ENCODE results near the gene C1orf210. TPM values are rescaled to one million over a fixed set of nuclear protein-coding genes. Genes with fewer than 3 reads are reported as not detected.

The C1orf210 gene
- total RNA-seq, 1 donor from 2014 or later: 12.0 TPM

DNA sequence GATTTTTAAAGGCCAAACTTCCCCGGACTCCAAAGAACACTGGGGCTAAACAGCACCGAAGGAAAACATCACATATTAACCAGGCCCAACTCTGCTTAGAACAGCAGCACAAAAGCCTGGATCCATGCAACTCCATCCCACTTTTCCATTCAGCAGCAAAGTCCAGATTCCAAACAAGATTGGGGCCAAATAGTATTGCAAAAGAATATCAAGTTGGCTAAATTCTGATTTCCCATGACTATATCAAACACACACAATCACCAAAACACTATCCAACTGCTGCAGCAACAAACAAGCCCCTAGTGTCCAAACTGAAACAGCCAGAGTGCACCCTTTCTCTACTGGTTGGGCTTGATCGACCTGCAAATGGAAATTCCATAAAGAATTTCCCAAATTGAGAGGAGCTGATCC, 35.0 kb downstream of the C1orf210 start:
- DNase-seq (ENCODE audit: low spot score): peak; percentile 25

- peak; percentile 5 for DNase-seq (ENCODE audit: low spot score)
Observed at GRCh38 chr1:43247256-43247921, 38.0 kb downstream of the C1orf210 start.

DNA sequence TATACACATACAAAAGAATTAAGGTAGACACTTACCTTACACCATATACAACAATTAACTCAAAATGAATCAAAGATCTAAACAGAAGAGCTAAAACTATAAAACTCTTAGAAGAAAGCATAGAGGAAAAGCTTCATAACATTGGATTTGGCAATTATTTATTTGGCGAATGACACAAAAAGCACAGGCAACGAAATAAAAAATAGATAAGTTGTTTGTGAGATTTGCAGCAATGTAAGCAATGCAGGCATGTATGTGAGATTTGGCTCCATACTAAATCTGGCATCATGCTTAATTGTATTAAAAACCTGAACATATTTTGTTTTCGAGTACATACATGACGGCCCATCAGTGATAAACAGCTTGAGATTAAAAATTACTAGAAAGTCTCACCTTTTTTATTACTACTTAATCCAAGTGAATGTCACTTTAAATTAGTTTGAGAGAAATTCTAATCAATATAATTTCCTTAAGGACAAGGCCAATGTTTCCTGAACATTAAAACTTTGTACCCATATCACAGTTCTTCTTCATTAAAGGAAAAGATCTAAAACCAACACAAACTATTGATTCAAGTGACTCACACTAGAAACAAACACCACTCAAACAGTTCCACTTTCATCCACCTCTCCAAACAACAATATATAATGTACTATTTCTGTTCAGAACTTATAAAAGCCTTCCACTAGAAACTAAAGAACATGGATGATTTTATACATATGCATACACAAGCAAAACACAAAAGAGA, 38.7 kb downstream of the C1orf210 start:
- DNase-seq (ENCODE audit: low spot score): no peak

- DNase-seq (ENCODE audit: low spot score): peak; percentile 29
Observed at GRCh38 chr1:43243299-43243698, 42.1 kb downstream of the C1orf210 start.

GRCh38 chr1:43241413-43241836, 44.0 kb downstream of the C1orf210 start:
- peak; percentile 27 for DNase-seq (ENCODE audit: low spot score)

DNA sequence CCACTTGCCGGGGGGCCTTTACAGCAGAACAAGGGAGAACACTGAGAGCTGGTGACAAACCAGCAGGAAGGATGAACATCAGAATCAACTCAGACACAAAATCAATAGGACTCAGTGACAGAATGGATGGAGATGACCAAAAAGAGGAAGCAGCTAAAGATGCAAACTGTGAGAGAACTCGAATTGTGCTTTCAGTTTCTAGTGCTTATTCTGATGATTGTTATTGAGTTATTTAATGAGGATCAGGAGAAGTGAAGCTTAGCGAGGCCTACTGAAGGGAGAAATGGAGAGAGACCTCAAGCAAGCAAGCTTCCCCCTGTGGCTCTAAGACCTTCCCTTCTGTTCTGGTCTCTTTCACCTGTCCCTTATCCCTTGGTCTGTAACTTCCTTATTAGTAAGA, 45.9 kb downstream of the C1orf210 start:
- no peak for DNase-seq (ENCODE audit: low spot score)

- peak; percentile 31 for DNase-seq (ENCODE audit: low spot score)
Observed at GRCh38 chr1:43238991-43239469, 46.4 kb downstream of the C1orf210 start.

DNA sequence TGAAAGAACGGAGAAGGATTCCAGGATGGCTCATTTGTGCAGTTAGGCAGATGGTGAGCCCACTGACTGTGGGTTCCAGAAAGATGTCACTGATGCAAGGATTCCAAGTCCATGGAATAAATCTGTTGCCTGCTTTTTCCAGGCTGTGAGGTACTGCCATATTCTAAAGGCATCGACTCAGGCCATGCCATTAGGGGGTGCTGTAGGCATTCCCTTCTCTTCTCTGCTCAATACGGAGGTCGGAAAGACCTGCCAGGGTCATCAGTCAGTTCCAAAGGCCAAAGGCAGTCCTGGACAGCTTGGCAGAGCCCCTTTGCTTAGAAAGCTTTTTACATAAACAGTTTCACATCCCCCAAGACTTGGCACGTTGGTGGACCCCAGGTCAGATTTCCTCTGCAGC, 47.3 kb downstream of the C1orf210 start:
- peak; percentile 52 for DNase-seq (ENCODE audit: low spot score)

DNA sequence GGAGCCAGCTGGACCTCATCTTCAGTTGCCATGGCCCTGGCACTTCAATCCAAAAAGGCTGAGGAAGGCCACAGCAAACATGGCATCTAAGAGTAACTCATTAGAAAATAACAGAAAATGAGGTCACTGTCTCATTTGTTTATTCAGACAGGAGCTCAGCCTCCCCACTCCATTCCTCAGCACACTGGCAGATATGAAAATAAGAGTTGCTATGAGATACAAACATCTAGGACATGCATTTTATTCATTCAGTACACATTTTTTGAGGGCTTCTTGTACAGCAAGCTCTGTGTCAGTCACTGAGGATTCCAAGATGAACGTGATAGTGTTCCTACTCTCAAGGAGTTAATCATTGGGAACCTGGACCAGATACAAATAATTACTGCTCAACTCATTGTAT, 48.3 kb downstream of the C1orf210 start:
- DNase-seq (ENCODE audit: low spot score): peak; percentile 1

- DNase-seq (ENCODE audit: low spot score): peak; percentile 48
Observed at GRCh38 chr1:43235451-43236121, 49.8 kb downstream of the C1orf210 start.

GRCh38 chr1:43235040-43235439, 50.3 kb downstream of the C1orf210 start:
- DNase-seq (ENCODE audit: low spot score): peak; percentile 20

DNA sequence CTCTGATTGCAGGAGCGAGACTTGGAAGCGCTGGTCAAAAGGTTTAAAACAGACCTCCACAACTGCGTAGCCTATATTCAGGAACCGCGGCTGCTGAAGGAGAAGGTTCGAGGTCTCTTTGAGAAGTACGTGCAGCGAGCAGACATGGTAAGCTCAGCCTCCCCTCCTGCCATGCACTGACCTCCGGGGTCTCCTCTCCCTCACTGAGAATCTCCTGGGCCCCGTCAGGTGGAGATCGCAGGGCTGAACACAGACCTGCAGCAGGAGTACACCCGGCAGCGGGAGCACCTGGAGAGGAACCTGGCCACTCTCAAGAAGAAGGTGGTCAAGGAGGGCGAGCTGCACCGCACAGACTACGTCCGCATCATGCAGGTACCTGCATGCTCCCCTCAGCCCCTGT, 51.1 kb downstream of the C1orf210 start:
- DNase-seq (ENCODE audit: low spot score): peak; percentile 37

- peak; percentile 26 for DNase-seq (ENCODE audit: low spot score)
Observed at GRCh38 chr1:43233631-43234030, 51.8 kb downstream of the C1orf210 start.

DNA sequence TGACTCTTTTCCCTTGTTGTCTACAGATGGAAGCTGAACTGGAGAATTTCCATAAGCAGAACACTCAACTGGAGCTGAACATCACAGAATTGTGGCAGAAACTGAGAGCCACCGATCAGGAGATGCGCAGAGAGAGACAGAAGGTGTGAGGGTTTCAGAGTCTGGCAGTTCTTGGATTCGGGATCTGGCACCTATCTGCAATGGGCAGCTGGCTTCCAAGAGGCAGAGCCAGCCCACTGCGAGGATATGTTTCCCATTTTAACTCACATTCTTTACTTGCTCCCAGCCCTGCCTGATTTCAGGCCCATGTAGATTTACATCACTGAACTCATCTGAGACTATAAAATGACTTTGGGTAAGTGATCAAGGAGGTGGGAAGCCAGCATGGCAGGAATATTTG, 52.9 kb downstream of the C1orf210 start:
- DNase-seq (ENCODE audit: low spot score): peak; percentile 27

DNA sequence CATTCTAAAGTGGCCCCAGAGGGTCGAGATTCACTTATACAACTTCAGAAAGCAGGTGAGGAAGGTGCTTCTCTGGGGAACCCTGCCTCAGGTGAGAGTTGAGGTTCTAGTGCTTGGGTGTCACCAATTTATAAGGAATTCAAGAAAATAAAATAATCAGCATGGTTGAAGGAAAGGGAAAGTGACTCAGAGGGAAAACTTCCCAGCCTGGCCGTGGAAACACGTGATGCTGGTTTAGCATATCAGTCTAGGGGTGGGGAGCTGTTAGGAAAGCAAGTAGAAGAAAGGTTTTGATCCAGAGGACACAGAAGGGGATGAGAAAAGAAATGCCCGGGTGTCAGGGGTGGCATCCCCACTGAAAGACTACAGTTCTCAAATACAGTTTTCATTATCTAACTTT, 53.3 kb downstream of the C1orf210 start:
- peak; percentile 46 for DNase-seq (ENCODE audit: low spot score)

Other genes with a start within 250 kb of the C1orf210 start
- gene EBNA1BP2, start 113.3 kb downstream of the C1orf210 start, total RNA-seq: 63.0 TPM
- 0.47 TPM for gene CFAP57, start 113.3 kb downstream of the C1orf210 start, total RNA-seq
- 12.1 TPM for gene TMEM125, start 15.6 kb downstream of the C1orf210 start, total RNA-seq
- 21.4 TPM for gene TIE1, start 15.4 kb upstream of the C1orf210 start, total RNA-seq
- gene MPL, start 52.2 kb upstream of the C1orf210 start, total RNA-seq: 0.55 TPM
- 2.0 TPM for gene CDC20, start 73.4 kb upstream of the C1orf210 start, total RNA-seq
- gene ELOVL1, start 82.4 kb upstream of the C1orf210 start, total RNA-seq: 135 TPM
- 30.0 TPM for gene MED8, start 104.2 kb upstream of the C1orf210 start, total RNA-seq
- 105 TPM for gene SZT2, start 104.3 kb upstream of the C1orf210 start, total RNA-seq
- 50.9 TPM for gene HYI, start 168.3 kb upstream of the C1orf210 start, total RNA-seq
- gene PTPRF, start 245.3 kb upstream of the C1orf210 start, total RNA-seq: 405 TPM

All from ureter (tissue), 1 donor.